Measurements from ENCODE around the gene SELENOS. TPM values are rescaled to one million over a fixed set of nuclear protein-coding genes. Genes with fewer than 3 reads are reported as not detected.

SELENOS gene
- total RNA-seq, 1 donor from 2014 or later, result 48.9 TPM

- no peak for DNase-seq (ENCODE audit: low spot score in 2 of 2)
- FAIRE-seq, result no peak
Measured at GRCh38 chr15:101283931-101284330, 6.6 kb upstream of the SELENOS start.

GRCh38 chr15:101280007-101280406 is 2.7 kb upstream of the SELENOS start:
- FAIRE-seq, result no peak
- no peak for DNase-seq (ENCODE audit: low spot score in 2 of 2)

GRCh38 chr15:101277943-101278564 is 769 bp upstream of the SELENOS start:
- no peak for FAIRE-seq

GRCh38 chr15:101276501-101277037 is 716 bp downstream of the SELENOS start:
- FAIRE-seq (no peak), DNase-seq (ENCODE audit: low spot score in 2 of 2) (no peak)

More at GRCh38 chr15:101277943-101278564, 769 bp upstream of the SELENOS start:
- no peak for DNase-seq (ENCODE audit: low spot score in 2 of 2)

GRCh38 chr15:101275018-101275417 is 2.3 kb downstream of the SELENOS start:
- no peak for DNase-seq (ENCODE audit: low spot score in 2 of 2)
- FAIRE-seq, result no peak

GRCh38 chr15:101273534-101273933 is 3.8 kb downstream of the SELENOS start:
- no peak for DNase-seq (ENCODE audit: low spot score in 2 of 2)
- FAIRE-seq, result no peak

GRCh38 chr15:101272584-101272983 is 4.7 kb downstream of the SELENOS start:
- DNase-seq (ENCODE audit: low spot score in 2 of 2), result no peak
- no peak for FAIRE-seq

- no peak for DNase-seq (ENCODE audit: low spot score in 2 of 2)
- no peak for FAIRE-seq
Measured at GRCh38 chr15:101269479-101270223, 7.6 kb downstream of the SELENOS start.

GRCh38 chr15:101267320-101268104 is 9.8 kb downstream of the SELENOS start:
- FAIRE-seq (no peak), DNase-seq (ENCODE audit: low spot score in 2 of 2) (peak in 1 of 2 donors; percentile 50)

GRCh38 chr15:101266787-101267186 is 10.5 kb downstream of the SELENOS start:
- FAIRE-seq, result no peak

GRCh38 chr15:101266034-101266433 is 11.3 kb downstream of the SELENOS start:
- DNase-seq (ENCODE audit: low spot score in 2 of 2) (no peak), FAIRE-seq (no peak)

More at GRCh38 chr15:101266787-101267186, 10.5 kb downstream of the SELENOS start:
- DNase-seq (ENCODE audit: low spot score in 2 of 2), result no peak

GRCh38 chr15:101264911-101265641 is 12.2 kb downstream of the SELENOS start:
- DNase-seq (ENCODE audit: low spot score in 2 of 2), result no peak
- no peak for FAIRE-seq

- no peak for DNase-seq (ENCODE audit: low spot score in 2 of 2)
- no peak for FAIRE-seq
Measured at GRCh38 chr15:101264011-101264410, 13.3 kb downstream of the SELENOS start.

- no peak for FAIRE-seq
- no peak for DNase-seq (ENCODE audit: low spot score in 2 of 2)
Measured at GRCh38 chr15:101262551-101262950, 14.7 kb downstream of the SELENOS start.

- FAIRE-seq (peak; percentile 36), DNase-seq (ENCODE audit: low spot score in 2 of 2) (peak; percentile 45 to 58)
Measured at GRCh38 chr15:101258238-101259144, 18.8 kb downstream of the SELENOS start.

GRCh38 chr15:101256757-101257156 is 20.5 kb downstream of the SELENOS start:
- no peak for DNase-seq (ENCODE audit: low spot score in 2 of 2)
- FAIRE-seq, result no peak

- no peak for FAIRE-seq
- DNase-seq (ENCODE audit: low spot score in 2 of 2), result no peak
Measured at GRCh38 chr15:101255615-101256241, 21.6 kb downstream of the SELENOS start.

- FAIRE-seq (no peak), DNase-seq (ENCODE audit: low spot score in 2 of 2) (no peak)
Measured at GRCh38 chr15:101255051-101255395, 22.3 kb downstream of the SELENOS start.

Data from frontal cortex (tissue), 4 donors.